ENCODE results near the gene DNAH2.

Gene DNAH2

DNA sequence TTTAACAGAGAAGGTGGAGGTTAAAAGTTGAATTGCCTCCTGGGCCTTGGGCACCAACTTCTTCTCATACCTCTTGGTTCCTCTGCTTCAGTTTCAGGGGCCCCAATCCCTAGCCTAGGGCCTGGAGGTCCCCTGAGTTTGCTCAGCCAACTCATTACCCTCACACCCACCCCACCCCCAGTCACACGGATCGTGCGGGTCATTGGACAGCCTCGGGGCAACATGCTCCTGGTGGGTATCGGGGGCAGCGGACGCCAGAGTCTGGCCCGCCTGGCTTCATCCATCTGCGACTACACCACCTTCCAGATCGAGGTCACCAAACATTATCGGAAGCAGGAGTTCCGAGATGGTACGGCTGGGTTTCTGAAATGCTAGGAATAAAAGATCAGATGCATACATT is 80.4 kb downstream of the DNAH2 start:
- Histone ChIP-seq H3K36me3 (replicated peaks; ENCODE audit: low read depth, low read length) (no peaks in the 10 kb centered on the region), H3K4me2 (ENCODE audit: low read length) (no peak overlapping the region), H2AFZ (ENCODE audit: low read depth, low read length) (no peak overlapping the region), H3K27ac (ENCODE audit: low read length) (no peak overlapping the region), H3K27me3 (ENCODE audit: low read depth, low read length) (no peaks in the 10 kb centered on the region), H3K9me3 (ENCODE audit: insufficient read depth, low read length) (no peaks in the 10 kb centered on the region), H3K4me3 (ENCODE audit: low read length) (no peak overlapping the region), H3K4me1 (ENCODE audit: low read length) (no peaks in the 10 kb centered on the region), H3K9ac (ENCODE audit: low read length) (no peak overlapping the region), H3K79me2 (ENCODE audit: low read length) (no peaks in the 10 kb centered on the region), H4K20me1 (ENCODE audit: insufficient read depth, low read length) (no peaks in the 10 kb centered on the region)
- TF ChIP-seq, protein P1, sequence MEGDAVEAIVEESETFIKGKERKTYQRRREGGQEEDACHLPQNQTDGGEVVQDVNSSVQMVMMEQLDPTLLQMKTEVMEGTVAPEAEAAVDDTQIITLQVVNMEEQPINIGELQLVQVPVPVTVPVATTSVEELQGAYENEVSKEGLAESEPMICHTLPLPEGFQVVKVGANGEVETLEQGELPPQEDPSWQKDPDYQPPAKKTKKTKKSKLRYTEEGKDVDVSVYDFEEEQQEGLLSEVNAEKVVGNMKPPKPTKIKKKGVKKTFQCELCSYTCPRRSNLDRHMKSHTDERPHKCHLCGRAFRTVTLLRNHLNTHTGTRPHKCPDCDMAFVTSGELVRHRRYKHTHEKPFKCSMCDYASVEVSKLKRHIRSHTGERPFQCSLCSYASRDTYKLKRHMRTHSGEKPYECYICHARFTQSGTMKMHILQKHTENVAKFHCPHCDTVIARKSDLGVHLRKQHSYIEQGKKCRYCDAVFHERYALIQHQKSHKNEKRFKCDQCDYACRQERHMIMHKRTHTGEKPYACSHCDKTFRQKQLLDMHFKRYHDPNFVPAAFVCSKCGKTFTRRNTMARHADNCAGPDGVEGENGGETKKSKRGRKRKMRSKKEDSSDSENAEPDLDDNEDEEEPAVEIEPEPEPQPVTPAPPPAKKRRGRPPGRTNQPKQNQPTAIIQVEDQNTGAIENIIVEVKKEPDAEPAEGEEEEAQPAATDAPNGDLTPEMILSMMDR (IDR thresholded peaks at IDR 0.05; ENCODE audit: low read depth, low read length) = no peak
- TF ChIP-seq EZH2phosphoT487 (IDR thresholded peaks at IDR 0.05; ENCODE audit: low read depth) = no peak

DNA sequence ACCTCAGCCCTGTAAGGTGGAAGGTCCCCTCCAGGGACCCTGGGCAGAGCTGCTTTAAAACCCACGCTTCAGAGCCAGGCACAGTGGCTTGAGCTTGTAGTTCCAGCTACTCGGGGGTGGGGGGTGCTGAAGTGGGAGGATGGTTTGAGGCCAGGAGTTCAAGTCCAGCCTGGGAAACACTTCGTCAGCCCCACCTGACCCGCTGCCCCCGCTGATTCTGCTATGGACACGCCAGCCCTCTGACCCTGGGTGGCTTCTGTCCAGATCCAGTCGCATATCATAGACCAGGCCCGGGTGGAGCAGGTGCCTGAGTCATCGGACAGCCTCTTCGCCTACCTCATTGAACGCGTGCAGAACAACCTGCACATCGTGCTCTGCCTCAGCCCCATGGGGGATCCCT is 81.3 kb downstream of the DNAH2 start:
- Histone ChIP-seq H3K9ac (ENCODE audit: low read length) (no peak overlapping the region), H3K9me3 (ENCODE audit: insufficient read depth, low read length) (no peaks in the 10 kb centered on the region), H3K4me2 (ENCODE audit: low read length) (no peak overlapping the region), H3K4me1 (ENCODE audit: low read length) (no peaks in the 10 kb centered on the region), H3K27ac (ENCODE audit: low read length) (no peak overlapping the region), H3K79me2 (ENCODE audit: low read length) (no peaks in the 10 kb centered on the region), H3K36me3 (replicated peaks; ENCODE audit: low read depth, low read length) (no peaks in the 10 kb centered on the region), H4K20me1 (ENCODE audit: insufficient read depth, low read length) (no peaks in the 10 kb centered on the region), H3K27me3 (ENCODE audit: low read depth, low read length) (no peaks in the 10 kb centered on the region), H2AFZ (ENCODE audit: low read depth, low read length) (no peak overlapping the region), H3K4me3 (ENCODE audit: low read length) (no peak overlapping the region)
- no peak for TF ChIP-seq EZH2phosphoT487 (IDR thresholded peaks at IDR 0.05; ENCODE audit: low read depth)

DNA sequence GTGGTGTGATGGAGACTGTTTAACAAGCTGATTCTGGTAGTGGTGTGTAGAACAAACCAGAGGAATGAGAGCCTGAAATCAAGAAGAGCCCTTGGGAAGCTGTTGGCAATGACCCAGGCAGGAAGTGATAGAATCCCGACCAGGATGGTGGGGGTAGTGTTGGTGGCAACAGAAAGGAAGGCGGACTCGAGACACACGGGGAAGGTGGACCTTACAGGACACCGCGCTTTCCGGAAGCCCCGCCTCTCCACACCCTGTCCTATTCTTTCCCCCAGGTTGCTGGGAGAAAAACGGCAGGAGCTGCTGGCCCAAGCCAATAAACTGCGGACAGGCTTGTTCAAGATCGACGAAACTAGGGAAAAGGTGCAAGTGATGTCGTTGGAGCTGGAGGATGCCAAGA is 86.4 kb downstream of the DNAH2 start:
- no peak overlapping the region for H3K4me3 ChIP-seq (ENCODE audit: low read length)

DNA sequence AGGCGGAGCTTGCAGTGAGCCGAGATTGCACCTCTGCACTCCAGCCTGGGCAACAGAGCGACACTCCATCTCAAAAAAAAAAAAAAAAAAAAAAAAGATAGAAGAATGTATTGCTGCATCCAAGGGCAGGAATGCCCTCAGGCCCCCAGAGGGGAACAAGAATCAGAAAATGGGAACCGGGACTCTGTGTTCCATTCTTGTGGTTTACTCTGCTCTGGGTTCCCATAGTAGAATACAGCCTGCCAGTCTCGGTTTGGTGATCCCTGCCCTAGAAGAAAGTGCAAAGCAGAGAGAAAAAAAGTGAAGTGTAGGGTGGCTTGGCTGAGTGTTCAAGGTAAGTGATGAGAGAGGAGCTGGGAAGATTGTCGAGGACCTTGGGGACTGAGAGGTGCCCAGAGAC is 89.0 kb downstream of the DNAH2 start:
- no peak overlapping the region for H3K27ac ChIP-seq (ENCODE audit: low read length)
- no peaks in the 10 kb centered on the region for H3K36me3 ChIP-seq (replicated peaks; ENCODE audit: low read depth, low read length)
- no peaks in the 10 kb centered on the region for H4K20me1 ChIP-seq (ENCODE audit: insufficient read depth, low read length)
- H2AFZ ChIP-seq (ENCODE audit: low read depth, low read length) = no peak overlapping the region
- peaks cover 3% of the 10 kb centered on the region; the same call in 1 of the 2 replicates for H3K4me1 ChIP-seq (ENCODE audit: low read length)
- H3K9me3 ChIP-seq (ENCODE audit: insufficient read depth, low read length) = no peaks in the 10 kb centered on the region
- H3K4me3 ChIP-seq (ENCODE audit: low read length) = no peak overlapping the region
- TF ChIP-seq EZH2phosphoT487 (IDR thresholded peaks at IDR 0.05; ENCODE audit: low read depth) = no peak
- TF ChIP-seq, protein P1 (IDR thresholded peaks at IDR 0.05; ENCODE audit: low read depth, low read length) = no peak
- H3K27me3 ChIP-seq (ENCODE audit: low read depth, low read length) = no peaks in the 10 kb centered on the region
- H3K9ac ChIP-seq (ENCODE audit: low read length) = no peak overlapping the region
- no peaks in the 10 kb centered on the region for H3K79me2 ChIP-seq (ENCODE audit: low read length)
- no peak overlapping the region for H3K4me2 ChIP-seq (ENCODE audit: low read length)

More for the DNA sequence above, 86.4 kb downstream of the DNAH2 start:
- no peak overlapping the region for H2AFZ ChIP-seq (ENCODE audit: low read depth, low read length)
- no peak overlapping the region for H3K4me2 ChIP-seq (ENCODE audit: low read length)
- no peak overlapping the region for H3K9ac ChIP-seq (ENCODE audit: low read length)
- no peaks in the 10 kb centered on the region for H3K36me3 ChIP-seq (replicated peaks; ENCODE audit: low read depth, low read length)
- H3K79me2 ChIP-seq (ENCODE audit: low read length) = no peaks in the 10 kb centered on the region
- H3K27ac ChIP-seq (ENCODE audit: low read length) = no peak overlapping the region
- H3K9me3 ChIP-seq (ENCODE audit: insufficient read depth, low read length) = no peaks in the 10 kb centered on the region
- H3K27me3 ChIP-seq (ENCODE audit: low read depth, low read length) = no peaks in the 10 kb centered on the region
- H3K4me1 ChIP-seq (ENCODE audit: low read length) = peaks cover 3% of the 10 kb centered on the region; the same call in 1 of the 2 replicates
- no peaks in the 10 kb centered on the region for H4K20me1 ChIP-seq (ENCODE audit: insufficient read depth, low read length)
- TF ChIP-seq, protein P1 (IDR thresholded peaks at IDR 0.05; ENCODE audit: low read depth, low read length) = no peak
- no peak for TF ChIP-seq EZH2phosphoT487 (IDR thresholded peaks at IDR 0.05; ENCODE audit: low read depth)

DNA sequence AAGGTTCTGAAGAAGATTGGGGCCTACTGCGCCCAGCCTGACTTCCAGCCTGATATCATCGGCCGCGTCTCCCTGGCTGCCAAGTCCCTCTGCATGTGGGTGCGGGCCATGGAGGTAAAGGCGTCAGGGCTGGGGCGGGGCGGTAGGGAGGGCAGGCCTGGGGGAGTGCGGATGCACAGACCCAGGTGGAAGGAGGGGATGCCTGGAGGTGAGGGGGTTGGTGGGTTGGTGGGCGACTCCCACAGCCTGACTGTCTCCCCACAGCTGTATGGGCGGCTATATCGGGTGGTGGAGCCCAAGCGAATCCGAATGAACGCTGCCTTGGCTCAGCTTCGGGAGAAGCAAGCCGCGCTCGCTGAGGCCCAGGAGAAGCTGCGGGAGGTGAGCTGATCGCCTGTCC is 89.7 kb downstream of the DNAH2 start:
- Histone ChIP-seq H3K4me3 (ENCODE audit: low read length) (no peak overlapping the region), H3K79me2 (ENCODE audit: low read length) (no peaks in the 10 kb centered on the region), H3K4me1 (ENCODE audit: low read length) (peaks cover 3% of the 10 kb centered on the region; the same call in 1 of the 2 replicates), H3K9me3 (ENCODE audit: insufficient read depth, low read length) (no peaks in the 10 kb centered on the region), H3K27ac (ENCODE audit: low read length) (no peak overlapping the region), H2AFZ (ENCODE audit: low read depth, low read length) (no peak overlapping the region), H3K4me2 (ENCODE audit: low read length) (no peak overlapping the region), H4K20me1 (ENCODE audit: insufficient read depth, low read length) (no peaks in the 10 kb centered on the region), H3K9ac (ENCODE audit: low read length) (no peak overlapping the region), H3K36me3 (replicated peaks; ENCODE audit: low read depth, low read length) (no peaks in the 10 kb centered on the region), H3K27me3 (ENCODE audit: low read depth, low read length) (no peaks in the 10 kb centered on the region)
- no peak for TF ChIP-seq EZH2phosphoT487 (IDR thresholded peaks at IDR 0.05; ENCODE audit: low read depth)
- TF ChIP-seq, protein P1 (IDR thresholded peaks at IDR 0.05; ENCODE audit: low read depth, low read length) = no peak

All from OCI-LY3 (cell line).